ENCODE results near the gene GPR15LG.

DNA sequence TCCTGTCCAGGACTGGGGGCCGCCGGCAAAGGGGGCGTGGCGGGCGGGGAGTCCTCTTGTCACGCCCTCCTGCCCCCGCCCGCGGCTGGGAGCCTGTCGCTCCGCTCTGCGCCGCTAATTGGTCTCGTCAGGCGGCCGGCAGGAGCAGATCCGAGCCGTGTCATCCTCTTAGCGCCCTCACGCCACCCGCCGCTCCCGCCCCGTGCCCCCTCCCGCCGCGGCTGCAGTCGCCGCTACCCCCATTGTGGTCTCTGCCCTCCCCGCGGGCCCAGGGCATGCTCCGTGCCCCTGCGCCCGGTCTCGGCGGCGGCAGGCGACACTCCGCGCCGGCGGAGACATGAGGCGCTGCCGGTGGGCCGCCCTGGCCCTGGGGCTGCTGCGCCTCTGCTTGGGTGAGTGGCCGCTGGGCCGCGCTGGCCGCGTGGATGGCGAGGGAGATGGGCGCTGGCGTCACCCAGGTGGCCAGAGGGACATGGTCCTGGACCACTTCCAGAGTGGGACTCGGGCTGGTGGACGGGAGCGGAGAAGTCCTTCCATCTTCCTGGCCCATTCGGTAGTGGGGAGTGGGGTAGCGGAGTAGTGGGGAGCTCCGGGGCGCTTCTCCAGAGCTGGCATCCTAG is 20.9 kb downstream of the GPR15LG start, which contains the start of gene CDHR1:
- TF ChIP-seq POLR2A (IDR thresholded peaks at IDR 0.05; ENCODE audit: low read depth, low read length) (no peak), POLR2AphosphoS5 (IDR thresholded peaks at IDR 0.05; ENCODE audit: low read depth, low read length) (no peak), TAF1 (IDR thresholded peaks at IDR 0.05; ENCODE audit: borderline replicate concordance, low read depth, low read length) (no peak)

Measured in GM12892 (cell line).